Mesendoderm (in vitro differentiated cells): ENCODE results near the gene RPS6KA4.

Source experiments
- DNase-seq: peaks from one replicate; pipeline ENCODE4 v3.0.0; 2013
- H2AK5ac ChIP-seq: 2 replicates; pipeline ENCODE4 v1.6.1; 2013; ENCODE audit warnings: low read length, inconsistent platforms
- H2BK120ac ChIP-seq: 2 replicates; pipeline ENCODE4 v1.6.1; 2013; ENCODE audit warnings: low read depth, mild to moderate bottlenecking, low read length, moderate library complexity, mixed read lengths
- H2BK15ac ChIP-seq: replicated peaks from 2 replicates; pipeline ENCODE4 v1.6.1; 2013; ENCODE audit warnings: low read depth, mild to moderate bottlenecking, moderate library complexity
- H2BK5ac ChIP-seq: 2 replicates; pipeline ENCODE4 v1.6.1; 2013; ENCODE audit warnings: low read length, inconsistent platforms
- H3K18ac ChIP-seq: 2 replicates; pipeline ENCODE4 v1.6.1; 2013; ENCODE audit warnings: mild to moderate bottlenecking, low read length, mixed read lengths
- H3K23ac ChIP-seq: one replicate; pipeline ENCODE4 v1.6.1; 2013; ENCODE audit warnings: low read length
- H3K27ac ChIP-seq: 2 replicates; pipeline ENCODE4 v1.5.1; 2013; ENCODE audit warnings: low read depth, mild to moderate bottlenecking, inconsistent platforms, low read length, moderate library complexity
- H3K27me3 ChIP-seq: 2 replicates; pipeline ENCODE4 v1.6.1; 2013; ENCODE audit warnings: low read length, control low read depth, mild to moderate bottlenecking, inconsistent platforms; ENCODE audit not compliant: insufficient read depth, poor library complexity
- H3K36me3 ChIP-seq: 2 replicates; pipeline ENCODE4 v1.6.1; 2013; ENCODE audit warnings: low read length, inconsistent platforms; ENCODE audit not compliant: control insufficient read depth, insufficient read depth
- H3K4ac ChIP-seq: one replicate; pipeline ENCODE4 v1.6.1; 2013; ENCODE audit warnings: low read depth, mild to moderate bottlenecking, low read length, moderate library complexity
- H3K4me1 ChIP-seq: 2 replicates; pipeline ENCODE4 v1.6.1; 2013; ENCODE audit warnings: low read depth, low read length, inconsistent platforms; ENCODE audit not compliant: control insufficient read depth
- H3K4me2 ChIP-seq: 2 replicates; pipeline ENCODE4 v1.6.1; 2013; ENCODE audit warnings: low read length
- H3K4me3 ChIP-seq: 2 replicates; pipeline ENCODE4 v1.5.1; 2013; ENCODE audit warnings: mild to moderate bottlenecking, low read length
- H3K56ac ChIP-seq: one replicate; pipeline ENCODE4 v1.6.1; 2013; ENCODE audit warnings: low read length
- H3K79me1 ChIP-seq: 2 replicates; pipeline ENCODE4 v1.6.1; 2013; ENCODE audit warnings: low read length, inconsistent platforms
- H3K79me2 ChIP-seq: 2 replicates; pipeline ENCODE4 v1.6.1; 2013; ENCODE audit warnings: mild to moderate bottlenecking, low read length; ENCODE audit not compliant: control insufficient read depth, insufficient read depth
- H3K9ac ChIP-seq: 2 replicates; pipeline ENCODE4 v1.6.1; 2013; ENCODE audit warnings: low read length, inconsistent platforms
- H4K5ac ChIP-seq: one replicate; pipeline ENCODE4 v1.6.1; 2013; ENCODE audit warnings: low read length
- H4K8ac ChIP-seq: one replicate; pipeline ENCODE4 v1.6.1; 2013; ENCODE audit warnings: low read depth, mild to moderate bottlenecking, control low read depth, low read length, moderate library complexity
- WGBS: extraction: QIAGEN DNeasy Blood & Tissue Kit; methylation state at CpG from one replicate; pipeline ENCODE4 v1.1.7; 2013; ENCODE audit warnings: low lambda C conversion rate, missing lambda C conversion rate; ENCODE audit not compliant: insufficient coverage; ENCODE audit errors: extremely low coverage; 5-methylcytosine and 5-hydroxymethylcytosine counted together

Gene RPS6KA4

GRCh38 chr11:64358536-64358906 lies 441 bp upstream of the RPS6KA4 start:
- Histone ChIP-seq H3K4me3 (no peak overlapping the region), H2BK5ac (no peak overlapping the region), H3K27me3 (no peaks in the 10 kb centered on the region), H4K5ac (no peak overlapping the region), H4K8ac (no peak overlapping the region), H3K4me1 (peaks cover 10% of the 10 kb centered on the region), H3K56ac (peak overlapping the region; percentile 85), H3K79me2 (no peaks in the 10 kb centered on the region), H3K18ac (peak overlapping the region; percentile 41), H2BK120ac (no peak overlapping the region), H3K23ac (no peak overlapping the region), H3K9ac (peak overlapping the region; percentile 92), H3K36me3 (no peaks in the 10 kb centered on the region), H3K4ac (no peak overlapping the region), H3K79me1 (peaks cover 4% of the 10 kb centered on the region), H2BK15ac (no peak overlapping the region), H2AK5ac (no peak overlapping the region), H3K27ac (peak overlapping the region; percentile 48), H3K4me2 (peak overlapping the region; percentile 14)
- no peak for DNase-seq
- WGBS: no CpG with 5 or more reads among the region's 7 CpGs

GRCh38 chr11:64359712-64360445 lies 917 bp downstream of the RPS6KA4 start:
- H3K4me2 ChIP-seq: peak overlapping the region; percentile 86
- H3K4me3 ChIP-seq: peak overlapping the region; percentile 81
- no CpG with 5 or more reads among the region's 38 CpGs for WGBS

GRCh38 chr11:64360448-64360921 lies 1.5 kb downstream of the RPS6KA4 start:
- no CpG with 5 or more reads among the region's 13 CpGs for WGBS
- no peak overlapping the region for H3K56ac ChIP-seq

More at GRCh38 chr11:64359712-64360445, 917 bp downstream of the RPS6KA4 start:
- no peak overlapping the region for H4K8ac ChIP-seq
- H3K79me2 ChIP-seq: no peaks in the 10 kb centered on the region
- H3K79me1 ChIP-seq: peaks cover 4% of the 10 kb centered on the region
- no peak for DNase-seq
- H2BK15ac ChIP-seq: no peak overlapping the region
- H2BK120ac ChIP-seq: no peak overlapping the region
- no peak overlapping the region for H3K4ac ChIP-seq
- no peak overlapping the region for H2AK5ac ChIP-seq
- H3K56ac ChIP-seq: no peak overlapping the region
- peak overlapping the region; percentile 92 for H3K9ac ChIP-seq
- no peak overlapping the region for H3K18ac ChIP-seq
- no peak overlapping the region for H3K23ac ChIP-seq
- no peak overlapping the region for H2BK5ac ChIP-seq
- no peaks in the 10 kb centered on the region for H3K27me3 ChIP-seq
- peaks cover 10% of the 10 kb centered on the region for H3K4me1 ChIP-seq
- H4K5ac ChIP-seq: no peak overlapping the region
- H3K27ac ChIP-seq: no peak overlapping the region
- no peaks in the 10 kb centered on the region for H3K36me3 ChIP-seq

GRCh38 chr11:64361659-64362058 lies 2.7 kb downstream of the RPS6KA4 start:
- WGBS: no CpG with 5 or more reads among the region's 18 CpGs
- no peak overlapping the region for H3K9ac ChIP-seq
- no peak overlapping the region for H2AK5ac ChIP-seq
- H3K4me3 ChIP-seq: no peak overlapping the region
- H3K79me2 ChIP-seq: no peaks in the 10 kb centered on the region
- H3K56ac ChIP-seq: no peak overlapping the region
- no peak overlapping the region for H2BK15ac ChIP-seq
- H3K18ac ChIP-seq: no peak overlapping the region
- no peak overlapping the region for H2BK120ac ChIP-seq
- H3K4ac ChIP-seq: no peak overlapping the region
- H3K27ac ChIP-seq: no peak overlapping the region
- H3K27me3 ChIP-seq: no peaks in the 10 kb centered on the region
- H3K23ac ChIP-seq: no peak overlapping the region
- no peaks in the 10 kb centered on the region for H3K36me3 ChIP-seq
- peaks cover 8% of the 10 kb centered on the region for H3K4me1 ChIP-seq
- no peak overlapping the region for H4K8ac ChIP-seq
- no peak overlapping the region for H3K4me2 ChIP-seq
- no peak overlapping the region for H2BK5ac ChIP-seq
- no peak for DNase-seq
- no peak overlapping the region for H4K5ac ChIP-seq
- peaks cover 4% of the 10 kb centered on the region for H3K79me1 ChIP-seq

More at GRCh38 chr11:64360448-64360921, 1.5 kb downstream of the RPS6KA4 start:
- Histone ChIP-seq H3K23ac (no peak overlapping the region), H3K4ac (no peak overlapping the region), H2AK5ac (no peak overlapping the region), H3K18ac (no peak overlapping the region), H4K5ac (no peak overlapping the region), H3K27me3 (no peaks in the 10 kb centered on the region), H3K79me1 (peaks cover 4% of the 10 kb centered on the region), H2BK5ac (no peak overlapping the region), H3K4me3 (no peak overlapping the region), H3K36me3 (no peaks in the 10 kb centered on the region), H4K8ac (no peak overlapping the region), H3K27ac (no peak overlapping the region), H3K4me1 (peaks cover 9% of the 10 kb centered on the region), H3K4me2 (no peak overlapping the region), H2BK120ac (no peak overlapping the region), H2BK15ac (no peak overlapping the region), H3K9ac (no peak overlapping the region), H3K79me2 (no peaks in the 10 kb centered on the region)
- DNase-seq: no peak

- WGBS: no CpG with 5 or more reads among the region's 10 CpGs
- H3K4ac ChIP-seq: no peak overlapping the region
- DNase-seq: no peak
- H3K36me3 ChIP-seq: no peaks in the 10 kb centered on the region
- H3K4me2 ChIP-seq: no peak overlapping the region
- H2BK120ac ChIP-seq: no peak overlapping the region
- H2BK15ac ChIP-seq: no peak overlapping the region
- no peak overlapping the region for H4K8ac ChIP-seq
- no peak overlapping the region for H3K56ac ChIP-seq
- H3K27ac ChIP-seq: no peak overlapping the region
- no peak overlapping the region for H3K23ac ChIP-seq
- no peak overlapping the region for H3K4me3 ChIP-seq
- no peak overlapping the region for H2AK5ac ChIP-seq
- H4K5ac ChIP-seq: no peak overlapping the region
- no peak overlapping the region for H2BK5ac ChIP-seq
- no peaks in the 10 kb centered on the region for H3K79me2 ChIP-seq
- H3K4me1 ChIP-seq: peaks cover 8% of the 10 kb centered on the region
- H3K27me3 ChIP-seq: no peaks in the 10 kb centered on the region
- peaks cover 4% of the 10 kb centered on the region for H3K79me1 ChIP-seq
- no peak overlapping the region for H3K18ac ChIP-seq
- H3K9ac ChIP-seq: no peak overlapping the region
Measured at GRCh38 chr11:64362339-64362738, 3.4 kb downstream of the RPS6KA4 start.

- Histone ChIP-seq H4K5ac (no peak overlapping the region), H3K18ac (no peak overlapping the region), H3K79me1 (peaks cover 4% of the 10 kb centered on the region), H3K4me3 (no peak overlapping the region), H3K27ac (no peak overlapping the region), H3K4me1 (peaks cover 2% of the 10 kb centered on the region), H4K8ac (no peak overlapping the region), H3K27me3 (no peaks in the 10 kb centered on the region), H3K79me2 (no peaks in the 10 kb centered on the region), H3K23ac (no peak overlapping the region), H2BK15ac (no peak overlapping the region), H3K4me2 (no peak overlapping the region), H3K36me3 (no peaks in the 10 kb centered on the region), H3K9ac (no peak overlapping the region), H2BK120ac (no peak overlapping the region), H3K4ac (no peak overlapping the region), H3K56ac (no peak overlapping the region), H2BK5ac (no peak overlapping the region), H2AK5ac (no peak overlapping the region)
- no CpG with 5 or more reads among the region's 6 CpGs for WGBS
- no peak for DNase-seq
Measured at GRCh38 chr11:64364435-64364834, 5.5 kb downstream of the RPS6KA4 start.
